Measurements from ENCODE around the gene BYSL.

GRCh38 chr6:41942067-41942851 is 21.0 kb downstream of the BYSL start:
- TF ChIP-seq CTCF (conservative IDR thresholded peaks at IDR 0.05; ENCODE audit: low read depth, low read length), result no peak
- no peak for TF ChIP-seq EZH2phosphoT487 (IDR thresholded peaks at IDR 0.05; ENCODE audit: borderline replicate concordance, low read length)

Measured in PC-3 (cell line).